T-helper 9 cell (primary cell): ENCODE data around the gene FCGBP.
"Not testable (repeated sequence)": the region's sequence is repeated elsewhere in the genome, so short reads cannot be mapped to it uniquely, and the experiment has no call there.

Experiments
- DNase-seq: peaks from one replicate; pipeline ENCODE4 v3.0.0-alpha.2; 2020

FCGBP gene

GRCh38 chr19:39887456-39887951, 46.9 kb downstream of the FCGBP start:
- DNase-seq: not testable (repeated sequence)

DNA sequence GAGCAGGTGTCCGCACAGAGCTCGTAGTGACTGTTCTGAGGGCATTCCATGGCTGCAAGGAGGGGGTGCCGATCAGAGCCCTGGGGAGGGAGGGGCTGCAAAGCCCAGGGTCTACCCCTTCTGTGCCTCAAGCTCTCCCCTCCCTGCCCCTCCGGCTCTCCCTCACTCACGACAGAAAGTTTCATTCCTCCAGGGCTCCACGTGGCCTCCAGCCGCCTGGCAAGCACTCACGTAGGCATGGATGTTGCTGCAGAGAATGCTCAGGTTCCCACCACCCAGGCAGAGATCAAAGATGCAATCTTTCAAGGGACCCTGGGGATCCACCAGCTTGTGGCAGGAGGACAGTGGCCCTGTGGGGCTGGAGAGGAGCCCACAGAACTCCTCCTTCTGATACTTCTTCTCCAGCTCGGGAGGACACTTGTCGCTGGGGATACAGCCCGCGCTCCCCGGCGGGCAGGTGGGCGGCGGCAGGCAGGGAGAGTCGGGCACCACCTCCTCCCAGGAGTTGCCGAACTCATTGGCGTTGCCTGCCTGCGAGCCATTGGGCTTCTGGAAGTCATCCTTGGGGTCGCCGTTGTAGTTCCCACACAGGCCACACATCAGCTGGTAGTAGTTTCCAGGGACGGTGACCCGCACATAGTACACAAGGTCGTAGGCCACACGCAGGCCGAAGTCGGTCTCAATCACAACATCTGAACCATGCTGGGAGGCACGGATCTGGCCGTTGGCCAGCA, 48.4 kb downstream of the FCGBP start:
- DNase-seq: not testable (repeated sequence)

- not testable (repeated sequence) for DNase-seq
Measured at GRCh38 chr19:39884721-39885120, 49.7 kb downstream of the FCGBP start.
